HG03108 (cell line): ENCODE data around the gene SGIP1.

Source experiments
- ATAC-seq: cut with Tn5 transposase; IDR thresholded peaks from one replicate; pipeline ENCODE4 v1.9.1; 2021; ENCODE audit warnings: moderate library complexity; ENCODE audit not compliant: unreplicated experiment

SGIP1 gene

GRCh38 chr1:66533804-66534740, at the start of gene SGIP1:
Gene SGIP1, plus strand, starts transcription at chr1:66534153. Its CDS starts 206 bp downstream, at chr1:66534359.
- no peak for ATAC-seq

GRCh38 chr1:66489151-66489550, 44.8 kb upstream of the SGIP1 start:
- ATAC-seq, result no peak

- no peak for ATAC-seq
Observed at GRCh38 chr1:66489972-66490601, 43.9 kb upstream of the SGIP1 start.

- no peak for ATAC-seq
Observed at GRCh38 chr1:66490816-66491215, 43.1 kb upstream of the SGIP1 start.

- no peak for ATAC-seq
Observed at GRCh38 chr1:66492424-66492823, 41.5 kb upstream of the SGIP1 start.

- no peak for ATAC-seq
Observed at GRCh38 chr1:66493731-66494130, 40.2 kb upstream of the SGIP1 start.

GRCh38 chr1:66494482-66494881, 39.5 kb upstream of the SGIP1 start:
- ATAC-seq, result no peak

- no peak for ATAC-seq
Observed at GRCh38 chr1:66495495-66495894, 38.5 kb upstream of the SGIP1 start.

- no peak for ATAC-seq
Observed at GRCh38 chr1:66497910-66498309, 36.0 kb upstream of the SGIP1 start.

- no peak for ATAC-seq
Observed at GRCh38 chr1:66500301-66500700, 33.7 kb upstream of the SGIP1 start.

- ATAC-seq, result no peak
Observed at GRCh38 chr1:66502086-66502485, 31.9 kb upstream of the SGIP1 start.

GRCh38 chr1:66503841-66504470, 30.0 kb upstream of the SGIP1 start:
- ATAC-seq, result no peak

GRCh38 chr1:66505671-66506392, 28.1 kb upstream of the SGIP1 start:
- ATAC-seq, result no peak

GRCh38 chr1:66506393-66506687, 27.6 kb upstream of the SGIP1 start:
- no peak for ATAC-seq

- ATAC-seq, result no peak
Observed at GRCh38 chr1:66506991-66507390, 27.0 kb upstream of the SGIP1 start.

GRCh38 chr1:66510407-66510806, 23.5 kb upstream of the SGIP1 start:
- no peak for ATAC-seq

GRCh38 chr1:66511118-66511517, 22.8 kb upstream of the SGIP1 start:
- no peak for ATAC-seq

- ATAC-seq, result no peak
Observed at GRCh38 chr1:66517959-66518358, 16.0 kb upstream of the SGIP1 start.

GRCh38 chr1:66518654-66519053, 15.3 kb upstream of the SGIP1 start:
- ATAC-seq, result no peak

- no peak for ATAC-seq
Observed at GRCh38 chr1:66519992-66520391, 14.0 kb upstream of the SGIP1 start.

- ATAC-seq, result no peak
Observed at GRCh38 chr1:66520655-66521054, 13.3 kb upstream of the SGIP1 start.
